ENCODE measurements around the gene EHMT1.

EHMT1 gene

DNA sequence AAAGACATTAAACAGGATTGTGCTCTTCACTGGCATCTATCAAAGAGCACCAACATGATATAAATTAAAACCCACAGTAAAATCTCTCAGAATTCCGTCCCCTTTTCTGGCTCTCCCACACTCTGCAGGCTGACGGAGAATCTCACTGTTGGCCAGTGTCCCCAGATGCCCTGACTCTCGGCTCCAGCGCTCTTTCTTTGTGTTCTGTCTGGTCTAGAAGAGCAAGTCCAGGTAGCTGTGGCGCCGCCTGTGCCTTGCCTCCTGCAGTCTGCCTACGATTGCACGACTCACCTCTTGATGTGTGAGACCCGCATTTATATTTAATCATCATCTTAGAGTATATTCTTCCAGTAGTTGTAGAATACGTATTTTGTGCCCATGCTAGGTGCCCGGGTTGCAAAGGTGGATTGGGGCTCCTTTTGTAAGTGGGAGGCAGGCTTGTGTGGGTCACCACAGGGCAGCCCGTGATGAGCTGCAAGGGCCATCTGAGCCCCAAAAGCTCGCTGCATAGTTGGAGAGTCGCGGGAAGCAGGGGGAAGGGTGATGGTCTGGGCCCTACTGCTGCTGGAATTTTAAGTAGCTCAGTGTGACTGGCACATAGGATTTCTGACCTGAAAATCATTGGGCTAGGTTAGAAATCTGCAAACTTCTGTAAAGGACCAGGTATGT lies 55.6 kb downstream of the EHMT1 start:
- DNase-seq (ENCODE audit: low spot score): no peak

DNA sequence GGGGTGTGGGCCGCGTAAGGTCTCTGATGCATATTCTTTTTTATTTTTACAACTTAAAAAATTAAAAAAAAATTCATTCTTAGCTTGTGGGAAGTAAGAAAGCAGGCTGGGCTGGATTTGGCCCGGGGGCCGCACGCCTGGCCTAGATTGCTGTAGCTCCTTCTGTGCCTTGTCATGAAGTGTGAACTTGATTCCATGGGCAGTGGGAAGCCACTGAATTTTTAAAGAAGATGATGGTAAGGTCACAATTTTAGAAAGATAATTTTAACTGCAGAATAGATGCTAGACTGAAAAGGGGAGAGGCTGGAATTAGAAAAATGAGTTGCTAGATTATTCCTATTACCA lies 56.1 kb downstream of the EHMT1 start:
- DNase-seq (ENCODE audit: low spot score): no peak

DNA sequence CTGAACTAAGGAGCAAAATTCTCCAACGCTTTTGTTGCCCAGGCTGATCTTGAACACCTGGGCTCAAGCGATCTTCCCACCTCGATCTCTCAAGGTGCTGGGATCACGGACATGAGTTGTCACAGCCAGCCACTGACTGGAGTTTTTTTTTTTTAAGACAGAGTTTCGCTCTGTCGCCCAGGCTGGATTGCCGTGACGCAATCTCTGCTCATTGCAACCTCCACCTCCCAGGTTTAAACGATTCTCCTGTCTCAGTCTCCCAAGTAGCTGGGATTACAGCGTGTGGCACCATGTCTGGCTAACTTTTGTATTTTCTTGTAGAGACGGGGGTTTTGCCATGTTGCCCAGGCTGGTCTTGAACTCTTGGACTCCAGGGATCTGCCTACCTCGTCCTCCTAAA lies 58.2 kb downstream of the EHMT1 start:
- no peak for DNase-seq (ENCODE audit: low spot score)

DNA sequence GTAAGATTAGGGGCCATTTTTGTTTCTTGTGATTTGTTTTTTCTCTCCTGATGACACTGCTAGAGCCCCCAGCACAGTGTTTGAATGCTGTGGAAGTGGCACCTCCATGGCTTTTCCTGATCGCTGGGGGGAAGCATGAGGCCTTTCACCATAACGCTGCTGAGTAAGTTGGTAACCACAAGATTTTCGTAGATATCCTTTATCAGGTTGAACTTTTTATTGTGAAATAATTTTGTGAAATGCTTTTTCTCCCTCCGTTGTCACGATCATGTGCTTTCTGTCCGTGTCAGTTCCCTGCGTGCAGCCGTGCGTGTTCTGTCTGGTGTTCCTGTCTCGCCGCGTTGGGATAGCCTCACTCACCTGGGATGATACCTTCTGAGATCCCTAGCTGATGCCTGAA lies 59.4 kb downstream of the EHMT1 start:
- no peak for DNase-seq (ENCODE audit: low spot score)

DNA sequence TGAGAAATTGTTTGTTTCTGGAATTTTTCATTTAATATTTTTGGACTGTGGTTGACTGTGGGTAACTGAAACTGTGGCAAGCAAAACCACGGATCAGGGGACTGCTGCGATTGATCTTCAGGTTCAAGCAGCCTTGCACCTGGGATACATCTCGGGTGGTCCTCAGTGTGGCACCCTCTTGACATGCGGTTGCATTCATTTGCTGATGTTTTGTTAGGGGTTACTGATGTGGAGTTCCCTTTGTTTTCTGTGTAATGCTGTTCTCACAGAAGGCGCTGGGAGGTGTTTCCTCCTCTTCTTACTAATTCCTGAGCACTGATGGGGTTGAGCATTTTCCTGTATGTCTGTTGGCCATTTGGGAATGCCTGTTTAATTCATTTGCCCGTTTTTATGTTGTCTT lies 60.4 kb downstream of the EHMT1 start:
- no peak for DNase-seq (ENCODE audit: low spot score)

DNA sequence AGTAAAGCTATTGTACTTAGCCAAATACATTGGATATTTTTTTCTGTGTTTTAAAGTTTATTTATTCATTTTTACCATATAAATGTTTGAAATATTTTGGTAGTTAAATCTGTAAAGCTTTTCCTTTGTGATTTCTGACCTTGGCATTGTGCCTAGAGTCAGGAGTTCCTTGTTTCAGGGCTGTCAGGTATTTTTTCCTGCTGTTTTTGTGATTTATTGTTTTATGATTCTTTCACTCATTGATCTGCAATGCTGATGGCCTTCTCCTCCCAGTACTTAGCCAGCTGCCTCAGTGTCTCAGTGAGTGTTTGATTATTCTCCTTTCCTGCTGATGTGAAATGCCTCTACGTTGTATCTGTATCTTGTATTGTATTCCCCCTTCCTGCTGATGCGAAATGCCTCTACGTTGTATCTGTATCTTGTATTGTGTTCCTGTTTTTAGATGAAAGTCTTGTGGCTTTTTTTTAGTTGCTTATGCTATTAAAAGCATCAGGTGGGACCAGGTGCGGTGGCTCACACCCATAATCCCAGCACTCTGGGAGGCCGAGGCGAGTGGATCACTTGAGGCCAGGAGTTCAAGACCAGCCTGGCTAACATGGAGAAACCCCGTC lies 61.0 kb downstream of the EHMT1 start:
- no peak for DNase-seq (ENCODE audit: low spot score)

DNA sequence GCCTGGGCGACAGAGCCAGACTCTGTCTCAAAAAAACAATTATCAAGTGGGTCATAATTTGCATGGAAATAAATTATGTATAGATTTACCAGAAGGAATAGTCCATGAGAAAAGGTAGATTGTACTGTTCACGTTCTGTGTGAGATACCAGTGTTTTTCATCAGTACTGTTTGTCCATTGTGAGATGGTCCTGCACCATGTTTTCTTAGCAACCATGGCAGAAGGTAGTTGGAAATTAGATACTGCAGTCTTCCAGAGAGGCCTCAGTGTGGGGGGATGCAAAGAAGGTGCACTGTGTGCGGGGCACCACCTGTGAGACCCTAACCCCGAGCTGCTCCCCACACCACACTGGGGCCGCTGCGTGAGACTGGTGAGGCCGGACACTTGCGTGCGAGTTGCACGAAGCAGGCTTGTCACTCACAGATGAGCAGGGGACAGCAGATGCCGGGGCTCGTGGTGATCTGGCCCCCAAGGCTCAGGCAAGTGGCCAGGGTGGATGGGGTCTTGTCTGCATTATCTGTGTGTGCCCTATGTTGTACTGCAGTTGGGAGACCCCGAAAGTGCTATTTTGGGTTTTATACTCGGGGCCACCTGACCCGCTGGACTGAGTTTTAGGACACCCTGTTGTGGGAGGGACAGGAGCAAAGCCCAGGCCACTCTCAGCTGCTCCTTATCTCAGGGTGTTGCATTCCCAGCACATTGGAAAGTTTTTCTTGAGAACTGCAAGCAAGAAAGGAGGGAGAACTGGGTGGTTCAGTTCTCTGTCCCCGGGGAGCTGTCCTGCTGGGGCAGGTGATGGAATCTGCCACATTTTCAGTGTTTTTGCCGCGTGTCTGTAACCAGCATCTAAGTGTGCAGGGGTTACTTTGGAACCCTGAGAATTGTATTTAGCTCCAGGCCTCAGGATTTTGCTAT lies 61.9 kb downstream of the EHMT1 start:
- DNase-seq (ENCODE audit: low spot score): no peak

DNA sequence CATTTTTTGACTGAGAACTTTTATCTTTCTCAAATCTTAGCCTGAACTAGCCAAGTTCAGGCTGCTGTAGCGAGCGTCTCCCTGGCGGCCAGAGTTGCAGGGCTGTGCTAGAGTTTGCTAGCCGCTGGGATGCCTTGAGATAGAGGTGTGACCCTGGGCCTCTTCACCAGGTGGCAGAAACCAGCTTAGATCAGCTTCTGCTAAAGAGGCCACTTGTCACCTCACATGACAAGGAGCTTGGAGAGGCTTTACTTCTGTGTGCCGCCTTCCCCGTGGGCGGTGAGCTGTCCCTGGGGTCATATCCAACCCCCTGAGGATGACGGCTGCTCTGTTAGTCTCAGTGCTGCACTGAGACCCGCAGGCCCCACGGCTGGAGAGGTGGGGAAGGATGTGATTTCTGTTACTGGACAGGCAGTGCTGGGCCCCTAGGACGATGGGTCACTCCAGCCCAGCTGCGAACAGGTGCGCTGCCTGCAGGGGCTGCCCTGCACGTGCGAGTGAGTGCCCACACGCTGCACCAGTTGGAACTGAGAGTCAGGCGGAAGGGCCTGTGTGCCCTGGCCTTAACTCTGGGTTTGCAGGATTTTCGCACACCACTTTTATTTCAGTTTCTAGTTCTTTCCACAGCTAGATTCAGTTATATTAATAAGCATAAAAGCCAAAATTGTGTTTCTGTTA lies 63.8 kb downstream of the EHMT1 start:
- DNase-seq (ENCODE audit: low spot score): no peak

DNA sequence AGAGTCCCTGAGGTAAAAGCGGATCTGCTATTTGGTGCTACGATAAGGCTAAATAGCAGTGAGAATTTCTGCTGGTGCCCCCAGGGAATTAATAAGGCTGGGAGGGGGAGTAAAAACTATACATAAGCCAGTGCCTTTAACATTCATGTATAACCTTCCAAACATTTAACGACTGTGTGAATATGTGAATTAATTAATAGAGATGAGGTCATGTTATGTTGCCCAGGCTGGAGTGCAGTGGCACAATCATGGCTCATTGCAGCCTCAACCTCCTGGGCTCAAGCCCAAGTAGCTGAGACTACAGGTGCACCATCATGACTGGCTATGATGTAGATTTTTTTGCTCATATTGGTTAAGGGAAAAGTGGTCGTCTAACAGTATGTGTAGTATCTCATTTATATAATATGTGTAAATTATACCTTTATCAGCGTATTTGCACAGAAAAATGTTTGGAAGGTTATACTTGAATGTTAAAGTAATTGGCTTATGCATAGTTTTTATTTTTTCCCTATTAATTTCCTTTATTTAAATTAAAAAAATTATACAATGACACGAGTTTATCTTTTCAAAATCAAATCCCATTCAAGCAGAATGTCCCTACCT lies 64.6 kb downstream of the EHMT1 start:
- no peak for DNase-seq (ENCODE audit: low spot score)

DNA sequence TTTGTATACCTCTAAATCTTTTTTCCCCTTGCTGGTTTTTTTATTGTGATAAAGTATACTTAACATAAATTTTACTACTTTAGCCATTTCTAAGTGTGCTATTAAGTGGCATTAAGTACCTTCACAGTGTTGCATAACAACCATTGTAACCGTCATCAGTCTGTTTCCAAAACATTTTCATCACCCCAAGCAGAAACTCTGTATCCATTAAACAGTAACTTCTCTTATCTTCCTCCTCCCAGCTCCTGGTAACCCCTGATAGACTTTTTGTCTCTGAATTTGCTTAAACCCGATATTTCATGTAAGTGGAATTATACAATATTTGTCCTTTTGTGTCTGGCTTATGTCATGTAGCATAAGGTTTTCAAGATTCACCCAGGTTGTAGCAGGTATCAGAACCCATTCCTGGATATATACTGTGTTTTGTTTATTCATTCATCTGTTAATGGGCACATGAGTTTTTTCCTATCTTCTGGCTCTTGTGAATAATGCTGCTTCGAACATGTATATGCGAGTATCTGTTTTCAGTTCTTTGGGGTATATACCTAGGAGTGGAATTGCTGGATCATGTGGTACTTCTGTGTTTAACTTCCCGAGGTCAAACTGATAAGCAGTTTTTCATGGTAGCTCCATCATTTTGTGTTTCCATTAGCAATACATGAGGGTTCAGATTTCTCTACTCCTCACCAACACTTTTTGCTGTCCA lies 66.4 kb downstream of the EHMT1 start:
- DNase-seq (ENCODE audit: low spot score): no peak

DNA sequence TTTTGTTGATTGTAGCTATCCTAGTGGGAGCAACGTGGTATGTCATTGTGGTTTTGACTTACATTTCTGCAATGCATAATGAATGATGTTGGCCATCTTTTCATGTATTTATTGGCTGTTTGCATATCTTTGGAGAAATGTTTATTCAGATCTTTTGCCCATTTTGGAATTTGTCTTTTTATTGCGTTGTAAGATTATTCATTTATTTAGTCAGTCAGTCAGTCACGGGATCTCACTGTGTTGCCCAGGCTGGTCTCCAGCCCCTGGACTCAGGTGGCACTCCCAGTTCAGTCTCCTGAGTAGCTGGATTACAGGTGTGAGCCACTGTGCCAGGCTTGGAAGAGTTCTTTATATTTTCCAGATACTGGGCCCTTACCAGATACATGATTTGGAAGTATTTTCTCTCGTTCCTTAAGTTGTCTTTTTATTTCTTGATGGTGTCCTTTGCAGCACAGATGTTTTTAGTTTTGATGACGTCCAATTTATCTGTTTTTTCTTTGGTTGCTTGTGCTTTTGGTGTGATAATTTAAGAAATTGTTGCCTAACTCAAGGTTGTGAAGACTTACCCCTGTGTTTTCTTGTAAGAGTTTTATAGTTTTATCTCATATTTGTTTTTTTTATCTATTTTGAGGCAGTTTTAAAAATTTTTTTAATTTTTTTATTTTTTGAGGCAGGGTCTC lies 67.1 kb downstream of the EHMT1 start:
- DNase-seq (ENCODE audit: low spot score): no peak

DNA sequence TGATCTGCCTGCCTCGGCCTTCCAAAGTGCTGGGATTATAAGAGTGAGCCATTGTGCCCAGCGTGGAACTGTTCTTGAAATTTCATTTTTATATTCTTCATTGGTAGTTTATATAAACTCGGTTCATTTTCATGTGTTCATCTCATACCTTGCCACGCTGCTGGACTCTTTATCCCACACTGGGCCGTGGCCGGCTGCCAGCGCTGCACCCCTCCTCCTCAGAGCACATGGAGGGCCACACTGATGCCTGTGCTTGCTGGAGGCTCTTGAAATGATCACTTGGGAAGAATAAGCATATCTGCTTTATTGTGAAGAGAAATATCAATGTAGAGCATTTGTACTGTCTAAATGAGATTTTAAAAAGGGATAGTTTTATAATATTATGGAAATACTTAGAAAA lies 69.5 kb downstream of the EHMT1 start:
- DNase-seq (ENCODE audit: low spot score): no peak

DNA sequence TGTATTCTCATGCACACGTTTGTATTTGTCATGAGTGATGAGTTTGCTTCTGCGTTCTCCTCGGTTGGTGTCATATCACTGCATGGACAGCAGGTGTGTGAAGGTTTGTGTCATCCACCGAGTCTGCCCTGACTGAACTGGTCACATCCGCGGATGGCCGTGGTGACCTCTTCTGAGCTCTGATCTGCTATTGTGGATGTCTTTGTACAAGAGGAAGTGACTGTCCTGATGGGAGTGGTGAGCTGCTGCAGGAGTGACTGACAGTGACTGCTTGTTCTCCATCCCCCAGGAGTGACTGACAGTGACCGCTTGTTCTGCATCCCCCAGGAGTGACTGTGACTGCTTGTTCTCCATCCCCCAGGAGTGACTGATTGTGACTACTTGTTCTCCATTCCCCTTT lies 69.9 kb downstream of the EHMT1 start:
- no peak for DNase-seq (ENCODE audit: low spot score)

DNA sequence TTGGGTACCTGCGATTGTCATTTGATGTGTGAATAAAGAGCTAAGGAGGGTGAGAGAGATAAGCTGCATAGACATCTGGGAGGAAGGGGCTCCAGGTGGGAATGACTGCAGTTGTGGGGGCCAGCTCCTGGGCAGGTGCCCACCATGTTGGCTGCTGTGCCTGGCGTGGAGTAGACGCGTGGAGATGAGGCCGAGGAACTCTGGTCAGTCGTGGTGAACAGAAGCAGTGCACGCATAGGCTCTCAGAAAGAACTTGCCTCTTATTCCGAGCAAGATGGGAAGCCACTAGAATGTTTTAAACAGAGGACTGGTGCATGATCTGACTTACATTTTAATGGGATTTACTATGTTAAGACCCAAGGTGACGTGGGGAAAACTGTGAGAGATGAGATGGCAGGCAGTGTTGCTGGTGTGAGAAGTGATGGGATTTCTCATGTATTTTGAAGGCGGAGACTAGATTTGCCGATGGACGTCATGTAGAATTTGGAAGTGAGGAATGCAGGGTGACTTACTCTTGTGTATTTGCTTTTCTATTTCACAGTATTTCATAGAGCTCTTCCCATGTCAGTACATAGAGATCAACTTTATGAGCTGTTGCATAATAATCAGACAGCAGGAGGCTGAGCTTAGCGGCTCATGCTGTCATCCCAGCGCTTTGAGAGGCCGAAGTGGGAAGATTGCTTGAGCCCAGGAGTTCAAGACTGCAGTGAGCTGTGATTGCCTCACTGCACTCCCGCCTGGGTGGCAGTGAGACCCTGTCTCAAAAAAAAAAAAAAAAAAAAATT lies 71.1 kb downstream of the EHMT1 start:
- DNase-seq (ENCODE audit: low spot score): no peak

DNA sequence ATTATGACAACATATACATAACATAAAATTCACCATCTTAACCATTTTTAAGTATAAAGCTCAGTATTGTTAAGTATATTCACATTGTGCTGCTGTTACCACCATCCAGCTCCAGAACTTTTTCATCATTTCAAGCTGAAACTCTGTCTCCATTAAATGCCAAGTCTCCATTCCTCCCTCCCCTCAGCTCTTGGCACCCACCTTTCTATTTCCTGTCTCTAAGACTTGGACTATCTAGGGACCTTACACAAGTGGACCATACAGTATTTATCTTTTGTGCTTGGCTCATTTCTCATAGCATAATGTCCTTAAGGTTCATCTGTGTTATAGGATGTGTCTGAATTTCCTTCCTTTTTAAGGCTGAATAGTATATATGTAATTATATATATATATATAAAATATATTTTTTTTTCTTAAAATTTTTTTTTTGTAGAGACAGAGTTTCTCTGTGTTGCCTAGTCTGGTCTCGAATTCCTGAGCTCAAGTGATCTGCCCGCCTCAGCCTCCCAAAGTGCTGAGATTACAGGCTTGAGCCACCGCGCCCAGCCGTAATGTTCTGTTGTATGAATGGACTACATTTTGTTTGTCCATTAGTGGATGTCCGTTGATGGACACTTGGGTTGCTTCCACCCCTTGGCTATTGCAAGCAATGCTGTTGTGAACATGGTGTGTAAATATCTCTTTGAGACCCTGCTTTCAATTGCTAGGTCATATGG lies 72.3 kb downstream of the EHMT1 start:
- no peak for DNase-seq (ENCODE audit: low spot score)

DNA sequence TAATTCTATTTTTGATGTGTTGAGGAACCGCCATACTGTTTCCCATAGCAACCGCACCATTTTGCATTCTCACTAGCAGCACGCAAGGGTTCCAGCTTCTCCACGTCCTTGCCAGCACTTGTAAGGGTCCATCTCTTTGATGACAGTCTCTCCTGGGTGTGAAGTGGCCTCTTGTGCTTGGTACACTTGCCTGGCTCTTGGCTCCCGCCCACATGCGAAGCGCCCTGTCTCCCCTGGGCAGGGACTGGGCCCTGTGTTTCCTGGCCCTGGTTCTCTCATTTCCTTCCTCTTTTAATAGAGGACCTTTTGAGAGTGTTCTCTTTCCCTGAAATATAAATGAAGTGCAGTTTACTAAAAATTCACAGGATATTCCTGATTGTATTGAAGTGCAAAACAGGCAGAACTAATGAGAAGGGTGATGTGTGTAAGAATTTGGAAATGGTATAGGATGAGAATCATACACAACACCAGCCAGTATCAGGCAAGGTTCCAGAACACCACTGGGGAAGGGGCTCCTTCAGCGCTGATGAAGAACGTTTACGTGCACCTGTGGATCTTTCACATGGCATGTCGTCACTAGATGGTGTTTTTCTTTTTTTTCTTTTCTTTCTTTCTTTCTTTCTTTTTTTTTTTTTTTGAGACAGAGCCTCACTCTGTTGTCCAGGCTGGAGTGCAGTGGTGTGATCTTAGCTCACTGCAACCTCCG lies 73.0 kb downstream of the EHMT1 start:
- no peak for DNase-seq (ENCODE audit: low spot score)

DNA sequence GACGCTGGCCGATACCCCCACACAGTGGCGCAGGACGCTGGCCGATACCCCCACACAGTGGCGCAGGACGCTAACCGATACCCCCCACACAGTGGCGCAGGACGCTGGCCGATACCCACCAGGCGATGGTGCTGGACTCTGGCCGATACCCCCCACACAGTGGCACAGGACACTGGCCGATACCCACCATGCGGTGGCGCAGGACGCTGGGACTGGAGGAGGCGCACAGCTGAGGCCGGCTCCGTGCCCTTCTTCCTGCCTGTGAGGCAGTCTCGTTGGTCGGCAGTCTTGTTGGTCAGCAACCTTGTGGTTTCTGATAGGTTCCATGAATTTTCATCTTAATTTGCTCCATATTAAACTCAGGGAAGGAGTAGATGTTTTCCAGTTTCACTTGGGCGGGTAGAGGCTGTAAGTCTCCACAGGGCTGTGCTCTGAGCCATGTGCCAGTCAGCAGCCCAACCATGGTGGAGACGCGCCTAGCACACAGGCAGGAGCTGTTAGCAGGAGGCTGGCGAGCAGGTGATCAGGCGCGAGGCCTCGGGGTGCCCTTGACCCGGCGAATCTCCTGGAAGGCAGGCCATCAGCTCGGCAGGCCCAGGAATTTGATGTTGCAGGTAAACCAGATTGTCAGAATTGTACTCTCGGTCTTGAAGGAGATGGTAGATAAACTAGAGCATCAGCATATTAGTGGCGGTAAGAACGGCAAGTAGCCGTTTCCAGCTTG lies 75.6 kb downstream of the EHMT1 start:
- no peak for DNase-seq (ENCODE audit: low spot score)

Data from AG20443 (cell line).